GM19099 (cell line): ENCODE results near the gene VPS4A.
A peak's percentile ranks its signal among the peaks of the same experiment; 100 is the strongest.

Experiments
- POLR2A ChIP-seq: IDR thresholded peaks from 3 replicates; pipeline ENCODE4 v1.6.1; 2011; ENCODE audit warnings: low read depth; ENCODE audit not compliant: insufficient read length; ENCODE audit errors: extremely low read depth

Gene VPS4A

GRCh38 chr16:69298261-69298660, 12.9 kb upstream of the VPS4A start:
- no peak for TF ChIP-seq POLR2A

DNA sequence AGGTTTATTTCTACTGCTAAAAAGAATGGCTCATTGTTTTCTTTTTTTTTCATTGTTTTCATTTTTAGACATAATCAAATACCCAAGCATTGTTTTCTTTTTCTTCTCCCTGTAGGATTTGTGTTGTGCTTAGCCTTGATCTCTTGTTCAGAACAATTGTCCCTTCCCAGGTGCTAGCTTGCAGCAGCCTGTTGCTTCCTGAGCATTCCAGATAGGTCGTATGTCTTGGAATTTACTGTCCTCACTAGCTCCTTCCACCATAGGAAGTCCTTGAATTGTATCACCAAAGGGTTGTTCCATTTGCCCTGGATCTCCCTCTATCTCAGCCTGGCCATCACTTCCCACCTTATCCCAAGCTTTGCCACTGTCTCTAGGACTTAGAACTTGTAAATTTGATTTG, 10.0 kb upstream of the VPS4A start:
- TF ChIP-seq POLR2A = no peak

DNA sequence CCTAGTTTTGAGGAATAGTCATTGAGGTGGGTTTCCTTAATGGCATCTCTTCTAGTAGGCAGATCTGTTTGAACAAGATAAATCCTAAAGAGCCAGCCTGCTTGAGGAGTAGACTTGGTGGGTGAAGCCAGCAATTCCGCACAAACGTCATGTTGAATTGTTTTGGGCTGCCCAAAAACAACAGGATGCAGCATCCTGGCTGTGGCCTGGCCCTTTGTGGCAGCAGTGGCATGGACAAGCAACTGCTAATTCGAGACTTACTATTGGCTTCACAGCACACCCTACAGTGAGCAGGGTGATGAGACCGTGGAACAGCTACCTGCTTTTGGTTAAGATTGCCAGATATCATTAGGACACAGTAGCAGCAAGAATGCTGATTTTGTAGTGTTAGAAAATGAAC, 9.3 kb upstream of the VPS4A start:
- no peak for TF ChIP-seq POLR2A

DNA sequence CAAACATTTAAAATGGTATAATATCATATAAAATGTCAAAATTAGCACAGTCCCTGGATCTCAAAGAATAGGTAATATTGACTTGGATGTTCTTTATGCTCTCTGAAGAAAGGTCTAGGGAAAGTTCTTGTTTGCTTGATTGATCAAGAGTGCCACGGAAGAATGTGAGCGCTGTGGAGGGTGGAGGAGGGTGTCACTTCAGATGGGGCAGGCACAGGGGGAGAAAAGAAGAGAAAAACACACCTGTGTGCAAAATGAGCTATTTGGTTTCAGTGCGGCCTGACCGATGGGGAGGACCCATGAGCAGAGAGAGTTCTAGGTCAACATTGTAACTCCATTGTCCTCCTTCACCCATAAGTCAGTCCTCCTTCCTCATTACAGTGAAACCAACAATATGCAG, 8.8 kb upstream of the VPS4A start:
- TF ChIP-seq POLR2A = no peak

- no peak for TF ChIP-seq POLR2A
These were observed 5.1 kb upstream of the VPS4A start for GRCh38 chr16:69306031-69306430.

DNA sequence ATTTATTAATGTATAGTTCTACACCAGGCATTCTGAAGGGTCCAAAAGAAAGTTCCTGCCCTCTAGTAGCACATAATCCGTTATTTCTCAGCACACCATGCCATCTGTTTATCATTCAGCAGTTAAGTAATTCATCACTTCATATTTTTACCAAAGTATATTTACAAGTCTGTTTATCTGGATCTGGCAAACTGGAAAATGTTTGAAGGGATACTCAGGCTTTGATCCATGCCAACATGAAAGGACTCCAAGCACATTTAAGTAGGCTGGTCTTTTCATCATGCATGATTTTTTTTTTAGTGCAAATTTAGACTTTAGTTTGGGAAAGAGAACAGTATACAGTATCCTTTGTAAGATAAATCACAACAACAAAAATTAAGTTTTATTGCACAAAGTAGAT, 4.1 kb upstream of the VPS4A start:
- TF ChIP-seq POLR2A = no peak

GRCh38 chr16:69307856-69308255, 3.3 kb upstream of the VPS4A start:
- no peak for TF ChIP-seq POLR2A

DNA sequence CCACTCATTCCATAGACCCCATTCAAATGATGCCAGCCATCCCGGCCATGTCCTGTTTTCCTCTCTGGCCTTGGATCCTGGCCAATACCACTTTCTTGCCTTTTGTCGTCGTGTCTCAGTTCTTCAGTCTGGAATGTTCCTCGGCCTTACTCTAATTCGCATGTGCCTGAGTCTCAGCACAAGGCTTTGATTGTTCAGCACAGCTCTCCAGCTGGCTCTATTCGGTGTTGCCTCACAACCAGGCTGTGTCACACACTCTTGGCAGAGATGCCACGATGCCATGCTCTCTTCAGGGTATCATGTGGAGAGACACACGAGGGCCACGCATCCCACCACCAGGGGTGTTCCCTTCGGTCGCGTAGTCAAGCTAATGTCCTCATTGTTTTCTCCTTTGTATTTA, 1.8 kb upstream of the VPS4A start:
- TF ChIP-seq POLR2A = no peak

- TF ChIP-seq POLR2A = peak; percentile 8
These were observed 610 bp downstream of the VPS4A start for GRCh38 chr16:69311533-69312387.

DNA sequence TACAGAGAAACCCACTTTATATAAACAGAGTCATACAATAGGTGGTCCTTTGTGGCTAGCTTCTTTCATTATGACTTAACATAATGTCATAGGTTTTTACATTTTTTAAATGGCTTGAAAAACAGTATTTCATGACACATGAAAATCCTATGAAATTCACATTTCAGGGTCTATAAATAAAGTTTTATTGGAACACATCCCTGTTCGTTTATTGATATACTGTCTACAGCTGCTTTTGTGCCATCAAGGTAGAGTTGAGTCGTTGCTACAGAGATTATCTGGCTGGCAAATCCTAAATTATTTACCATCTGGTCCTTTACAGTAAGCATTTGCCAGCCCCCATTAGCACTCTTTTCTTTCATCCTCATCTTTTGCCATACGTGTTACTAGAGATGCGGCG, 2.3 kb downstream of the VPS4A start:
- no peak for TF ChIP-seq POLR2A

DNA sequence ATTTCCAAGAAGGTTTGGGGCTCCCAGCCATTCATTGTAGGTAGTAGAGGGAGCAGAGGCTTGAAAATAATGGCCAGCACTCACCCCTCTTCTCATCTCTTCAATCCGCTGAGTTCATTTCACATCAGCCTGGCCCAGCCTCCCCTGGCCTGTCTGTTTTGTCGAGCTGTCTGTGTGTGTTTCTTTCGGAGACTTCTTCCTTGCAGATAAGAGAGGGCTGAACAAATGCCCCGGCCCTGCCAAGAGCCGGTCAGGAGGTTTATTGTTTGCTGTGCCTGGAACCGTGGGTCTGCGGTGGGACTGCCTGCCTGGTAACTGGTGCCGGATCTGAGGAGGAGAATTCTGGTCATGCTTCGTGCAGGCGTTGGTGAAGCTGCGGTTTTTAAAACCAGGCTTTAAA, 3.4 kb downstream of the VPS4A start:
- no peak for TF ChIP-seq POLR2A

DNA sequence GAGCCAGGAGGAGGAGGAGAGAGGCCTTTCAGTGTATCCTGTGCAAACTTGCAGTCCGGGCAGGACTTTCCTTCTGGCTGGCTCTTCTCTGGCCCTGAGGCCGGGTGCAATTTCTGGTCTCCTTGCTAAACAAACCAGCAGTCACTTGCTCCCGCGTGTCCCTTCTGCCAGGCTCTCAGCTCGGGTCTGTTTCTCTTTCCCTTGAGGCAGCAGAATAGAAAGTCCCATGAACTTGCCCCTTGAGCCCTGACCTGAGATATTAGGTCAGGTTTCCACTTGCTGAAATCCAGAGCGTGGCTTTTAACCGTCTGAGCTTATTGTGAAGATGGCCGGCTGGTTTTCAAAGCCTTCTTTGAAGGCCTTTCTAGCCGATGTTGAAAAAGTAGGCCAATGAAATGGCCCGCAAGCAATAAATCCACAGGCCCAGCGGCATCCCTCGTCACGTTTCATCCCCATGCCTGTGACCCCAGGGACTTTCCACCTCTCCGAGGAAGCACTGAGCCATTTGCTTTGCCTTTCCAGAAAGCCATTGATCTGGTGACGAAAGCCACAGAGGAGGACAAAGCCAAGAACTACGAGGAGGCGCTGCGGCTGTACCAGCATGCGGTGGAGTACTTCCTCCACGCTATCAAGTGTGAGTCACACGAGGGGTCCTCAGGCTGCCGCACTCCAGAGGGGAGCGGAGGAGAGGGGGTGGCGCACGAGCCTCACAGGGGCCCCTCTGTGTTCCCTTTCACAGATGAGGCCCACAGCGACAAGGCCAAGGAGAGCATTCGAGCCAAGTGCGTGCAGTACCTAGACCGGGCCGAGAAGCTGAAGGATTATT, 4.5 kb downstream of the VPS4A start:
- no peak for TF ChIP-seq POLR2A

GRCh38 chr16:69316595-69317034, 5.5 kb downstream of the VPS4A start:
- no peak for TF ChIP-seq POLR2A

DNA sequence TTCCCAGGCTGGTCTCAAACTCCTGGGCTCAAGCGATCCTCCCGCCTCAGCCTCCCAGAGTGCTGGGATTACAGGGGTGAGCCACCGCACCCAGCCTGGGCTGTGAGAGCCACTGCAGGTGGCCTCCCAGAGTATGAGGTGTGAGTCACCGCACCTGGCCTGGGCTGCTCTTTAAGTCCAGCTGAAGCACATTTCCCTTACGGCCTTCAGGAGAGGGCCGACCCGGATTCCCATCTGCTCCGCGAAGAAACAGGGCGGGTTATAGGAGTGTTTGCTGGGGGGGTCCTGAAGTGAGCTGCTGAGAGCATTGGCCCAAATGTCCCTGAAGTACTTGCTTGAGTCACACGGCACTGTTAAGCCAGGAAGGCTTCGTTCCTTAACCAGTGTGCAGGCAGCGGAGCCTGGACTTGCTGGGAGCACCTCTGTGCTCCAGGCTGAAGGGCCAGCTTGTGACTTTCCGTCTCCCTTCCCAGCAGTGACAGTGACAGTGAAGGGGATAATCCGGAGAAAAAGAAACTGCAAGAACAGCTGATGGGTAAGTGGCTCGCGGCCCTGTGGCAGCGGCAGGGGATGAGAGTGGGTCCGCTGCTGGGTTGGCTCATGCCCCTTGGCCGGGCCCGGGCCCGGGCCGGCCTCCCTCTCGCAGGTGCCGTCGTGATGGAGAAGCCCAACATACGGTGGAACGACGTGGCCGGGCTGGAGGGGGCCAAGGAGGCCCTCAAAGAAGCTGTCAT, 7.2 kb downstream of the VPS4A start:
- no peak for TF ChIP-seq POLR2A

GRCh38 chr16:69318911-69319289, 7.8 kb downstream of the VPS4A start:
- no peak for TF ChIP-seq POLR2A
